Fibroblast of the aortic adventitia (primary cell): ENCODE results near the gene TMEM242. TPM values are rescaled to one million over a fixed set of nuclear protein-coding genes. Genes with fewer than 3 reads are reported as not detected.

ENCODE experiments used
- DNase-seq: peaks from one replicate; pipeline ENCODE4 v3.0.0-alpha.2; 2010; ENCODE audit warnings: low read depth
- H3K4me3 ChIP-seq: 2 replicates; pipeline ENCODE4 v1.5.1; 2011; ENCODE audit warnings: low read depth, mild to moderate bottlenecking, control low read depth, low read length, moderate library complexity
- total RNA-seq: library from RNA; depleted of rRNA; stranded (reverse); fragments of >200 nt; gene quantifications from 2 replicates; pipeline ENCODE4 v1.2.3, GENCODE V29; 2012; ENCODE audit warnings: low replicate concordance
- TF ChIP-seq, protein P1 (sequence below): IDR thresholded peaks from 2 replicates; pipeline ENCODE4 v1.5.1; 2011; ENCODE audit warnings: mild to moderate bottlenecking, low read length, control low read depth, inconsistent platforms; ENCODE audit not compliant: insufficient read depth

TMEM242 gene
- total RNA-seq, 1 donor, result 7.0 TPM

GRCh38 chr6:157335829-157336228, 12.5 kb upstream of the TMEM242 start:
- no peak overlapping the region for H3K4me3 ChIP-seq
- DNase-seq, result no peak
- TF ChIP-seq, protein P1, sequence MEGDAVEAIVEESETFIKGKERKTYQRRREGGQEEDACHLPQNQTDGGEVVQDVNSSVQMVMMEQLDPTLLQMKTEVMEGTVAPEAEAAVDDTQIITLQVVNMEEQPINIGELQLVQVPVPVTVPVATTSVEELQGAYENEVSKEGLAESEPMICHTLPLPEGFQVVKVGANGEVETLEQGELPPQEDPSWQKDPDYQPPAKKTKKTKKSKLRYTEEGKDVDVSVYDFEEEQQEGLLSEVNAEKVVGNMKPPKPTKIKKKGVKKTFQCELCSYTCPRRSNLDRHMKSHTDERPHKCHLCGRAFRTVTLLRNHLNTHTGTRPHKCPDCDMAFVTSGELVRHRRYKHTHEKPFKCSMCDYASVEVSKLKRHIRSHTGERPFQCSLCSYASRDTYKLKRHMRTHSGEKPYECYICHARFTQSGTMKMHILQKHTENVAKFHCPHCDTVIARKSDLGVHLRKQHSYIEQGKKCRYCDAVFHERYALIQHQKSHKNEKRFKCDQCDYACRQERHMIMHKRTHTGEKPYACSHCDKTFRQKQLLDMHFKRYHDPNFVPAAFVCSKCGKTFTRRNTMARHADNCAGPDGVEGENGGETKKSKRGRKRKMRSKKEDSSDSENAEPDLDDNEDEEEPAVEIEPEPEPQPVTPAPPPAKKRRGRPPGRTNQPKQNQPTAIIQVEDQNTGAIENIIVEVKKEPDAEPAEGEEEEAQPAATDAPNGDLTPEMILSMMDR, result no peak

- TF ChIP-seq, protein P1, result no peak
- DNase-seq, result no peak
- no peak overlapping the region for H3K4me3 ChIP-seq
Observed at GRCh38 chr6:157333956-157334355, 10.6 kb upstream of the TMEM242 start.

DNA sequence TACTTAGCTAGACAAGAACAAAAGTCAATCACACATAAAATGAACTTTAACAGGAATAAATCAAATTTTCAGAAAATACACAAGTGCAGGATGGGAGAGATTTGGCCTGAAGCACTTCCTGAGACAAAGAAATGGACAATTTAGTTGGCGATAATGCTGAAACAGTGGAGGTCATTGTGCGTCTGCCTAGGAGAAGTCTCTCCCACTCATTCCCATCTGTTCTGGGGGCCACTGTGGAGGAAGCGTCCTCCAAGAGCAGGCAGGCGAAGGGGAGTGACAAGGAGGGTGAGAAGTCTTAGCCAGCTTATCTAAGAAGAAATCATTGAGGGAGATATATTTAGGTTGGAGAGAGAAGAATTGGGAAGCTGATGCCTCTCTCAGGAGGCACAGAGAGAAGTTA, 10.2 kb upstream of the TMEM242 start:
- TF ChIP-seq, protein P1, result no peak
- DNase-seq, result no peak
- no peak overlapping the region for H3K4me3 ChIP-seq

GRCh38 chr6:157332813-157333212, 9.5 kb upstream of the TMEM242 start:
- DNase-seq, result no peak
- H3K4me3 ChIP-seq, result no peak overlapping the region
- TF ChIP-seq, protein P1, result no peak

DNA sequence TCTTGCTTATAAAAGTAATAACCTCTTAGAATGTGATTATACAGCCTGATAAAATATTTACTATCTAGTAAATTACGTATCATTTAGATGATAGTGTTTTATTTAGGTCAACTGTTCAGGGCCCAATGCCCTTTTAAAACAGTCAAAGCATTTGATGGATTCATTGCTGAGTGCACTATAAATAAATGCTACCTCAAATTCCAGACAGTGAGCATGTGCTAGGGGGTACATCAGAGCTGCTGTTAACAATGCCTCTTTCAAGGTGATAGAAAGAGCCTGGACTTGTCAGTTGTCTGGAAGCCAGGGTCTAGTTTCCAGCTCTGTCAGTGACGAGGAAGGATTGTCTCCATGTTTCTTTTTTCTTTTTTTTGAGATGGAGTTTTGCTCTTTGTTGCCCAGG, 7.5 kb upstream of the TMEM242 start:
- TF ChIP-seq, protein P1, result no peak
- H3K4me3 ChIP-seq, result no peak overlapping the region
- DNase-seq, result no peak

DNA sequence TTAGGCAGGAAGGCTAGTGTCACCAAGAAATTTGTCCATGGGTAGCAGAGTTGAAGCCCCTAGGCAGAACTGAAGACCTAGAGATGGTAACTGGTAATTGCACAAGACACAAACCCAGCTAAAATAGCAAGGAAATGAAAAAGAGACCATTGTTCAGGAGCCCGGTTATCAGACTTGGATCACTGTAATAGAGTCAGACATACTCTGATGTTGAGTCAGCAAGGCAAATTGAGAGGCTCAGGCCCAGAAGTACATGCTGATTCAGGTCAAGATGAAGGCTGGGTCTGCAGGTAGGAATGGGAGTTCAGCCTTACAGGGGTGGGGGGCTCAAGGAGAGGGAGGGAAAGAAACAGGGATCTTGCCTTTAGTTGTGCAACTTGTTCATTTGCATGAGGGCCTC, 6.5 kb upstream of the TMEM242 start:
- no peak overlapping the region for H3K4me3 ChIP-seq
- DNase-seq, result peak; percentile 66
- TF ChIP-seq, protein P1, result no peak

GRCh38 chr6:157328108-157328692, 4.9 kb upstream of the TMEM242 start:
- H3K4me3 ChIP-seq, result no peak overlapping the region
- TF ChIP-seq, protein P1, result no peak
- peak; percentile 31 for DNase-seq
